ENCODE results near the gene SRGAP1. TPM values are rescaled to one million over a fixed set of nuclear protein-coding genes. Genes with fewer than 3 reads are reported as not detected.

The SRGAP1 gene
- total and polyA plus RNA-seq, 9 donors = 4.7 to 10.5 (median 5.7) TPM

- WGBS (ENCODE audit: insufficient coverage) = no CpG with 5 or more reads among the region's 3 CpGs
- Histone ChIP-seq H3K4me1 (ENCODE audit: control insufficient read depth, insufficient read depth, low read length) (peaks cover 2% of the 10 kb centered on the region), H3K9me3 (replicated peaks; ENCODE audit: control insufficient read depth, low read depth, low read length) (no peaks in the 10 kb centered on the region), H3K27ac (ENCODE audit: low read length) (no peak overlapping the region), H3K4me3 (ENCODE audit: low read length) (no peak overlapping the region), H3K36me3 (ENCODE audit: control insufficient read depth, insufficient read depth, low read length) (no peaks in the 10 kb centered on the region), H3K27me3 (ENCODE audit: control insufficient read depth, insufficient read depth, low read length) (no peaks in the 10 kb centered on the region)
- peak; percentile 54 for DNase-seq
Observed at GRCh38 chr12:63958876-63959580, 114.5 kb downstream of the SRGAP1 start.

- WGBS (ENCODE audit: insufficient coverage) = 100% methylated on average over 3 of the region's 5 CpGs
- Histone ChIP-seq H3K36me3 (ENCODE audit: control insufficient read depth, insufficient read depth, low read length) (no peaks in the 10 kb centered on the region), H3K27me3 (ENCODE audit: control insufficient read depth, insufficient read depth, low read length) (no peaks in the 10 kb centered on the region), H3K27ac (ENCODE audit: low read length) (no peak overlapping the region), H3K4me1 (ENCODE audit: control insufficient read depth, insufficient read depth, low read length) (peaks cover 2% of the 10 kb centered on the region), H3K4me3 (ENCODE audit: low read length) (no peak overlapping the region), H3K9me3 (replicated peaks; ENCODE audit: control insufficient read depth, low read depth, low read length) (no peaks in the 10 kb centered on the region)
- DNase-seq = no peak
Observed at GRCh38 chr12:63961048-63961447, 116.5 kb downstream of the SRGAP1 start.

GRCh38 chr12:63961543-63961942, 117.0 kb downstream of the SRGAP1 start:
- Histone ChIP-seq H3K4me1 (ENCODE audit: control insufficient read depth, insufficient read depth, low read length) (peaks cover 2% of the 10 kb centered on the region), H3K9me3 (replicated peaks; ENCODE audit: control insufficient read depth, low read depth, low read length) (no peaks in the 10 kb centered on the region), H3K36me3 (ENCODE audit: control insufficient read depth, insufficient read depth, low read length) (no peaks in the 10 kb centered on the region), H3K27me3 (ENCODE audit: control insufficient read depth, insufficient read depth, low read length) (no peaks in the 10 kb centered on the region), H3K4me3 (ENCODE audit: low read length) (no peak overlapping the region), H3K27ac (ENCODE audit: low read length) (no peak overlapping the region)
- DNase-seq = no peak
- 83% methylated on average over 3 of the region's 3 CpGs for WGBS (ENCODE audit: insufficient coverage)

DNA sequence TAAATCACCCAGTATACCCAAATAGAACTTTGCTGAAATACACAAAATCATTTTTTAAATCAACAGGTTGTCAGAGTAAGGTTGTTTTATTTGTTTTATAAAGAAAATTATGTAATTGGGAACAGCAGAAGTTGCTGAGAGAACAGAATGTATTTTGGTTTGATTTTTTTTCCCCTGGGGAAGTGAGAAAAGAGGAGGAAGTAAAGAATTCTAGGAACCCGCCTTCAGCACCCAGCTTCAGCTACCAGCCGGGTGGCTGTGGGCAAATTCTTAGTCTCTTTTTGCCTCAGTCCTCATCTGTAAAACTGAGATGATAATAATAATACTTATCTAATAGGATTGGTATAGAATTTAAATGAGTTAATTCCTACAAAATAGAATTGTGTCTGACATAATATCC, 119.4 kb downstream of the SRGAP1 start:
- no CpG with 5 or more reads among the region's 2 CpGs for WGBS (ENCODE audit: insufficient coverage)
- Histone ChIP-seq H3K27ac (ENCODE audit: low read length) (no peak overlapping the region), H3K27me3 (ENCODE audit: control insufficient read depth, insufficient read depth, low read length) (no peaks in the 10 kb centered on the region)

DNA sequence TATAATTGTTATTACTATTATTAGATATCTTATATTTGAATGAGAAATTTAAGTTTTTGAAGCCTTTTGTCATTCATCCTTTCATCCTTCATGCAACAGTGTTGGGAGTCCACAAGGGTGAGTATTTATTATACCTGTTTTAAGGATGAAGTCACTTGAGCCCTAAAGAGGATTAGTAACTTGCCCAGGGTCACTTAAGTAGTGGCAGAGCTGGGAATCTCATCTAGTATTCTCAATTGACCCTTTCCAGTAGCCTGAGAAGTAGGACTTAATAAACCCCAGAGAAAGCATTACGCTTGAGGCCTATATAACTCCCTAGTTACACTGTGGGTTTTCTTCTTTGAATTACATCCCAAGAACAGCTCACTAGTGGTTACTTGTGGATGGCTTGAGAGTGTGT, 119.8 kb downstream of the SRGAP1 start:
- Histone ChIP-seq H3K9me3 (replicated peaks; ENCODE audit: control insufficient read depth, low read depth, low read length) (no peaks in the 10 kb centered on the region), H3K4me3 (ENCODE audit: low read length) (no peak overlapping the region), H3K27me3 (ENCODE audit: control insufficient read depth, insufficient read depth, low read length) (no peaks in the 10 kb centered on the region), H3K4me1 (ENCODE audit: control insufficient read depth, insufficient read depth, low read length) (peaks cover 2% of the 10 kb centered on the region), H3K27ac (ENCODE audit: low read length) (no peak overlapping the region), H3K36me3 (ENCODE audit: control insufficient read depth, insufficient read depth, low read length) (no peaks in the 10 kb centered on the region)
- WGBS (ENCODE audit: insufficient coverage) = no CpG with 5 or more reads among the region's 1 CpG
- DNase-seq = no peak

More for the DNA sequence above, 119.4 kb downstream of the SRGAP1 start:
- no peak overlapping the region for H3K4me3 ChIP-seq (ENCODE audit: low read length)
- H3K9me3 ChIP-seq (replicated peaks; ENCODE audit: control insufficient read depth, low read depth, low read length) = no peaks in the 10 kb centered on the region
- peaks cover 2% of the 10 kb centered on the region for H3K4me1 ChIP-seq (ENCODE audit: control insufficient read depth, insufficient read depth, low read length)
- peak; percentile 64 for DNase-seq
- H3K36me3 ChIP-seq (ENCODE audit: control insufficient read depth, insufficient read depth, low read length) = no peaks in the 10 kb centered on the region

GRCh38 chr12:63965936-63966605, 121.6 kb downstream of the SRGAP1 start:
- WGBS (ENCODE audit: insufficient coverage) = no CpG with 5 or more reads among the region's 3 CpGs
- Histone ChIP-seq H3K27ac (ENCODE audit: low read length) (no peak overlapping the region), H3K9me3 (replicated peaks; ENCODE audit: control insufficient read depth, low read depth, low read length) (no peaks in the 10 kb centered on the region), H3K4me3 (ENCODE audit: low read length) (no peak overlapping the region), H3K36me3 (ENCODE audit: control insufficient read depth, insufficient read depth, low read length) (no peaks in the 10 kb centered on the region), H3K4me1 (ENCODE audit: control insufficient read depth, insufficient read depth, low read length) (no peaks in the 10 kb centered on the region), H3K27me3 (ENCODE audit: control insufficient read depth, insufficient read depth, low read length) (no peaks in the 10 kb centered on the region)
- no peak for DNase-seq

DNA sequence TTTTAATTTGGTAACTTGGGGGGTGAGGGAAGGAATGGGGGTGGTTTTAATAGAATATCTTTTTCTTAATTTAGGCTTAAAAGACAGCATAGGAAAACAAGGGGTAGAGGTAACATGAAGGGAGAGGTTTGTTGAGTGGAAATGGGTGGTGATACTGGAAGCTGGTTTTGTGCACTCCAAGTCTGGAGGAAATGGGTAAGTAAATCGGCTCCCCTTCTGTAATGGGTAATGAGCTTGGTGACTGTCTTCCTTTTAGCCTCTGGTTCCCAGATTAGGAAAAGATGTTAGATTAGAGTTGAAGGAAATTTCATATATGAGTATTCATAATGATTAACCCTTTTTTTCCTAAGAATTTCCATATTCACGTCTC, 122.1 kb downstream of the SRGAP1 start:
- no peak overlapping the region for H3K4me3 ChIP-seq (ENCODE audit: low read length)
- no peaks in the 10 kb centered on the region for H3K27me3 ChIP-seq (ENCODE audit: control insufficient read depth, insufficient read depth, low read length)
- no peaks in the 10 kb centered on the region for H3K9me3 ChIP-seq (replicated peaks; ENCODE audit: control insufficient read depth, low read depth, low read length)
- WGBS (ENCODE audit: insufficient coverage) = no CpG with 5 or more reads among the region's 2 CpGs
- no peak for DNase-seq
- no peaks in the 10 kb centered on the region for H3K4me1 ChIP-seq (ENCODE audit: control insufficient read depth, insufficient read depth, low read length)
- H3K27ac ChIP-seq (ENCODE audit: low read length) = no peak overlapping the region
- no peaks in the 10 kb centered on the region for H3K36me3 ChIP-seq (ENCODE audit: control insufficient read depth, insufficient read depth, low read length)

- Histone ChIP-seq H3K9me3 (replicated peaks; ENCODE audit: control insufficient read depth, low read depth, low read length) (no peaks in the 10 kb centered on the region), H3K36me3 (ENCODE audit: control insufficient read depth, insufficient read depth, low read length) (no peaks in the 10 kb centered on the region), H3K4me1 (ENCODE audit: control insufficient read depth, insufficient read depth, low read length) (no peaks in the 10 kb centered on the region), H3K27me3 (ENCODE audit: control insufficient read depth, insufficient read depth, low read length) (no peaks in the 10 kb centered on the region), H3K4me3 (ENCODE audit: low read length) (no peak overlapping the region), H3K27ac (ENCODE audit: low read length) (no peak overlapping the region)
- 60% methylated on average over 5 of the region's 5 CpGs for WGBS (ENCODE audit: insufficient coverage)
- peak; percentile 57 for DNase-seq
Observed at GRCh38 chr12:63967358-63968145, 123.1 kb downstream of the SRGAP1 start.

DNA sequence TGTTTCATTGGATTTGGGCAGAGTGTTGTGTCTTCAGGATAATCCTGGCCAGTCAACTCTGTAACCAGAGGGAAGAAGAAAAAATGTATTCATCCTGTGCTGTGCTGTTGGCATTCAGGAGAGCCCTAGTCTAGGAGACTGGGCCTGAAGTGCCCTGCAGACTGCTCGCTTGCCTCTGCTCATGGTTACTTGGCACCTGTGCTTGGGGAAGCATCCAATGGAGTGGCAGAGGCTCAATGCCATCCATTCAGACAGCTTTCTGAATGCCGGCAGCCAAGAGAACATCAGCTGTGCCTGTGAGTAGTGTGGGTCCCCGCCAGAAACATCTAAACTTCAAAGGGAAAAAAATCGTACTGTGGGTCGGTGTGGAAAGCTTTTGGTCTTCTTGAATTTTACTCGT, 124.2 kb downstream of the SRGAP1 start:
- 80% methylated on average over 4 of the region's 6 CpGs for WGBS (ENCODE audit: insufficient coverage)
- no peaks in the 10 kb centered on the region for H3K27me3 ChIP-seq (ENCODE audit: control insufficient read depth, insufficient read depth, low read length)
- H3K9me3 ChIP-seq (replicated peaks; ENCODE audit: control insufficient read depth, low read depth, low read length) = no peaks in the 10 kb centered on the region
- DNase-seq = peak; percentile 77
- no peaks in the 10 kb centered on the region for H3K36me3 ChIP-seq (ENCODE audit: control insufficient read depth, insufficient read depth, low read length)
- no peak overlapping the region for H3K27ac ChIP-seq (ENCODE audit: low read length)
- H3K4me1 ChIP-seq (ENCODE audit: control insufficient read depth, insufficient read depth, low read length) = no peaks in the 10 kb centered on the region
- no peak overlapping the region for H3K4me3 ChIP-seq (ENCODE audit: low read length)

DNA sequence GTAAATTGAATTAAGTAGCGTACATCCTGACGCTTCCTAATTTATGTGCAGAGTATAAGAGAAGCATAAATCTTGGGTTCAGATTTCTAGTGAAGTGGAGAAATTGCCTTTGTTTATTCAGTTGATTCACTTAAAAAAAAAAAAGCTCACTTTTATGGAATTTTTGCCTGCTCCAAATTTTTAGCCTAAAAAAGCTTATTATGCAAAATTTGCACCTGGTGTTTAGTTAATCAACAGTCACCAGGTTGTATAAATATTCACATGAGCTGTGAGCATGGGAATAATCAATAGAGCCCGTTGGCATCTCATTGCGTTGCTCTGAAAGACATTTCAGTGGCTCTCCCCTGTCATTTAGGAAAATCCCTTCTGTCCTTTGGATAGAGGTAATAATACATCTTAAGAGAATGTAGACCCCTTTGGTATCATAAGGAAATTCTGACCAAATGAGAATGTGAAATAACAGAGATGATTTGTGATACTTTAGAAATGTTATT, 132.4 kb downstream of the SRGAP1 start:
- Histone ChIP-seq H3K27ac (ENCODE audit: low read length) (no peak overlapping the region), H3K4me1 (ENCODE audit: control insufficient read depth, insufficient read depth, low read length) (no peaks in the 10 kb centered on the region), H3K27me3 (ENCODE audit: control insufficient read depth, insufficient read depth, low read length) (no peaks in the 10 kb centered on the region), H3K36me3 (ENCODE audit: control insufficient read depth, insufficient read depth, low read length) (no peaks in the 10 kb centered on the region), H3K4me3 (ENCODE audit: low read length) (no peak overlapping the region), H3K9me3 (replicated peaks; ENCODE audit: control insufficient read depth, low read depth, low read length) (no peaks in the 10 kb centered on the region)
- WGBS (ENCODE audit: insufficient coverage) = no CpG with 5 or more reads among the region's 4 CpGs
- no peak for DNase-seq

Data from muscle of leg (tissue), 11 donors.